Measurements from ENCODE around the gene DCLRE1A. TPM values are rescaled to one million over a fixed set of nuclear protein-coding genes. Genes with fewer than 3 reads are reported as not detected.

DCLRE1A gene
- total RNA-seq, 2 donors from 2014 or later = 6.2 to 8.5 TPM

DNA sequence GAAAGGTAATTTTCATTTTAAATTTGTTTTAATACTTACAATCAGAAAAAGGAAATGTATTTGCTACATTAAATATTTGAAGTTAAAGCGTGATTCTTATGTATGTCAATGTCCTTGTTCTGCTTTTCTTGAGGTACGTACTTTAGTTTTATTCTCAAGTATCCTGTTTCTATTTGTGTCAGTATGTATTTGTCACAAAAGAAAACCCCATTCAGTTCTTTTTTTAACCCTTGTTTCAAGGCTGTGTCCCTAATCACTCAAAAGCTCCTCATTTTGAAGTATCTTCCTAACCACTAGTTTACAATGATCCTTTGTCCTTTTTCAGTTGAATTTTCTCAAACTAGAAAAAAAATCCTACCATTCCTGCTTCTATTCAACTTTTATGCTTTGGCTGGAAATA lies 25.8 kb upstream of the DCLRE1A start:
- Histone ChIP-seq H3K27ac (no peak overlapping the region), H3K4me1 (no peaks in the 10 kb centered on the region), H3K36me3 (no peaks in the 10 kb centered on the region), H3K9ac (ENCODE audit: low read depth in 2 of 2, low read length in 2 of 2) (no peak overlapping the region), H3K27me3 (no peaks in the 10 kb centered on the region), H3K9me3 (no peaks in the 10 kb centered on the region), H3K4me3 (no peak overlapping the region)
- intact Hi-C loops (cut with DNase I) = no loop called here
- TF ChIP-seq, protein P1, sequence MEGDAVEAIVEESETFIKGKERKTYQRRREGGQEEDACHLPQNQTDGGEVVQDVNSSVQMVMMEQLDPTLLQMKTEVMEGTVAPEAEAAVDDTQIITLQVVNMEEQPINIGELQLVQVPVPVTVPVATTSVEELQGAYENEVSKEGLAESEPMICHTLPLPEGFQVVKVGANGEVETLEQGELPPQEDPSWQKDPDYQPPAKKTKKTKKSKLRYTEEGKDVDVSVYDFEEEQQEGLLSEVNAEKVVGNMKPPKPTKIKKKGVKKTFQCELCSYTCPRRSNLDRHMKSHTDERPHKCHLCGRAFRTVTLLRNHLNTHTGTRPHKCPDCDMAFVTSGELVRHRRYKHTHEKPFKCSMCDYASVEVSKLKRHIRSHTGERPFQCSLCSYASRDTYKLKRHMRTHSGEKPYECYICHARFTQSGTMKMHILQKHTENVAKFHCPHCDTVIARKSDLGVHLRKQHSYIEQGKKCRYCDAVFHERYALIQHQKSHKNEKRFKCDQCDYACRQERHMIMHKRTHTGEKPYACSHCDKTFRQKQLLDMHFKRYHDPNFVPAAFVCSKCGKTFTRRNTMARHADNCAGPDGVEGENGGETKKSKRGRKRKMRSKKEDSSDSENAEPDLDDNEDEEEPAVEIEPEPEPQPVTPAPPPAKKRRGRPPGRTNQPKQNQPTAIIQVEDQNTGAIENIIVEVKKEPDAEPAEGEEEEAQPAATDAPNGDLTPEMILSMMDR (IDR thresholded peaks at IDR 0.05) = no peak
- DNase-seq = no peak

GRCh38 chr10:113876461-113876860 lies 22.6 kb upstream of the DCLRE1A start:
- no peak overlapping the region for H3K4me3 ChIP-seq
- H3K27me3 ChIP-seq = no peaks in the 10 kb centered on the region
- TF ChIP-seq, protein P1 (IDR thresholded peaks at IDR 0.05) = no peak
- no peaks in the 10 kb centered on the region for H3K36me3 ChIP-seq
- no peak overlapping the region for H3K9ac ChIP-seq (ENCODE audit: low read depth in 2 of 2, low read length in 2 of 2)
- intact Hi-C loops (cut with DNase I) = no loop called here
- H3K27ac ChIP-seq = no peak overlapping the region
- H3K4me1 ChIP-seq = no peaks in the 10 kb centered on the region
- H3K9me3 ChIP-seq = no peaks in the 10 kb centered on the region
- DNase-seq = no peak

- DNase-seq = no peak
- Histone ChIP-seq H3K36me3 (no peaks in the 10 kb centered on the region), H3K27me3 (no peaks in the 10 kb centered on the region), H3K4me3 (no peak overlapping the region), H3K9ac (ENCODE audit: low read depth in 2 of 2, low read length in 2 of 2) (no peak overlapping the region), H3K4me1 (no peaks in the 10 kb centered on the region), H3K9me3 (no peaks in the 10 kb centered on the region), H3K27ac (no peak overlapping the region)
- TF ChIP-seq, protein P1 (IDR thresholded peaks at IDR 0.05) = no peak
- intact Hi-C loops (cut with DNase I) = no loop called here
Observed at GRCh38 chr10:113875212-113875611, 21.3 kb upstream of the DCLRE1A start.

- H3K4me1 ChIP-seq = no peaks in the 10 kb centered on the region
- no peaks in the 10 kb centered on the region for H3K27me3 ChIP-seq
- no peak for DNase-seq
- H3K36me3 ChIP-seq = no peaks in the 10 kb centered on the region
- H3K9ac ChIP-seq (ENCODE audit: low read depth in 2 of 2, low read length in 2 of 2) = no peak overlapping the region
- TF ChIP-seq, protein P1 (IDR thresholded peaks at IDR 0.05) = no peak
- intact Hi-C loops (cut with DNase I) = no loop called here
- H3K9me3 ChIP-seq = no peaks in the 10 kb centered on the region
- H3K4me3 ChIP-seq = no peak overlapping the region
- H3K27ac ChIP-seq = no peak overlapping the region
Observed at GRCh38 chr10:113872139-113873030, 18.5 kb upstream of the DCLRE1A start.

- Histone ChIP-seq H3K9me3 (no peaks in the 10 kb centered on the region), H3K9ac (ENCODE audit: low read depth in 2 of 2, low read length in 2 of 2) (no peak overlapping the region), H3K27ac (no peak overlapping the region), H3K4me3 (no peak overlapping the region), H3K36me3 (no peaks in the 10 kb centered on the region), H3K27me3 (no peaks in the 10 kb centered on the region), H3K4me1 (no peaks in the 10 kb centered on the region)
- no peak for DNase-seq
- TF ChIP-seq, protein P1 (IDR thresholded peaks at IDR 0.05) = no peak
- intact Hi-C loops (cut with DNase I) = no loop called here
Observed at GRCh38 chr10:113869789-113870188, 15.9 kb upstream of the DCLRE1A start.

Data from colonic mucosa (tissue), 4 donors.